Measurements from ENCODE around the gene MGAT4A.
A peak's percentile ranks its signal among the peaks of the same experiment; 100 is the strongest.

Gene MGAT4A

GRCh38 chr2:98647636-98648035 is 83.3 kb downstream of the MGAT4A start:
- no peak for DNase-seq
- H3K27me3 Mint-ChIP-seq (ENCODE audit: low read depth, poor library complexity), result no peaks in the 10 kb centered on the region
- H3K4me3 Mint-ChIP-seq, result no peak overlapping the region
- H3K9me3 Mint-ChIP-seq, result peaks cover 10% of the 10 kb centered on the region
- no peak overlapping the region for H3K27ac Mint-ChIP-seq
- H3K4me1 Mint-ChIP-seq, result peaks cover 10% of the 10 kb centered on the region
- no peak for TF ChIP-seq CTCF (IDR thresholded peaks at IDR 0.05)
- H3K36me3 Mint-ChIP-seq (ENCODE audit: low read depth), result peaks cover 11% of the 10 kb centered on the region

GRCh38 chr2:98643496-98644100 is 87.3 kb downstream of the MGAT4A start:
- Mint-ChIP-seq H3K4me1 (no peaks in the 10 kb centered on the region), H3K36me3 (ENCODE audit: low read depth) (peaks cover 8% of the 10 kb centered on the region)

GRCh38 chr2:98637401-98638147 is 93.4 kb downstream of the MGAT4A start:
- Mint-ChIP-seq H3K4me3 (no peak overlapping the region), H3K36me3 (ENCODE audit: low read depth) (peaks cover 8% of the 10 kb centered on the region), H3K9me3 (no peaks in the 10 kb centered on the region), H3K4me1 (peaks cover 13% of the 10 kb centered on the region), H3K27me3 (ENCODE audit: low read depth, poor library complexity) (peaks cover 5% of the 10 kb centered on the region), H3K27ac (no peak overlapping the region)
- TF ChIP-seq CTCF (IDR thresholded peaks at IDR 0.05), result no peak
- DNase-seq, result no peak

More at GRCh38 chr2:98643496-98644100, 87.3 kb downstream of the MGAT4A start:
- no peak for TF ChIP-seq CTCF (IDR thresholded peaks at IDR 0.05)
- no peaks in the 10 kb centered on the region for H3K9me3 Mint-ChIP-seq
- H3K27ac Mint-ChIP-seq, result no peak overlapping the region
- no peak for DNase-seq
- no peak overlapping the region for H3K4me3 Mint-ChIP-seq
- H3K27me3 Mint-ChIP-seq (ENCODE audit: low read depth, poor library complexity), result no peaks in the 10 kb centered on the region

- DNase-seq, result peak; percentile 41
- H3K36me3 Mint-ChIP-seq (ENCODE audit: low read depth), result peaks cover 4% of the 10 kb centered on the region
- peak overlapping the region; percentile 95 for H3K27ac Mint-ChIP-seq
- peak; percentile 39 for TF ChIP-seq CTCF (IDR thresholded peaks at IDR 0.05)
- H3K27me3 Mint-ChIP-seq (ENCODE audit: low read depth, poor library complexity), result peaks cover 8% of the 10 kb centered on the region
- peak overlapping the region; percentile 33 for H3K4me3 Mint-ChIP-seq
- H3K4me1 Mint-ChIP-seq, result peaks cover 13% of the 10 kb centered on the region
- no peaks in the 10 kb centered on the region for H3K9me3 Mint-ChIP-seq
Observed at GRCh38 chr2:98634406-98635092, 96.4 kb downstream of the MGAT4A start.

GRCh38 chr2:98632351-98632750 is 98.6 kb downstream of the MGAT4A start:
- Mint-ChIP-seq H3K36me3 (ENCODE audit: low read depth) (peaks cover 4% of the 10 kb centered on the region), H3K27me3 (ENCODE audit: low read depth, poor library complexity) (peaks cover 5% of the 10 kb centered on the region), H3K4me1 (peaks cover 13% of the 10 kb centered on the region), H3K27ac (no peak overlapping the region), H3K4me3 (no peak overlapping the region), H3K9me3 (peaks cover 9% of the 10 kb centered on the region)
- no peak for DNase-seq
- no peak for TF ChIP-seq CTCF (IDR thresholded peaks at IDR 0.05)
